ENCODE data around the gene POLG. TPM values are rescaled to one million over a fixed set of nuclear protein-coding genes. Genes with fewer than 3 reads are reported as not detected.

The POLG gene
- polyA plus RNA-seq, 4 donors, result 33.0 to 47.0 (median 39.0) TPM

DNA sequence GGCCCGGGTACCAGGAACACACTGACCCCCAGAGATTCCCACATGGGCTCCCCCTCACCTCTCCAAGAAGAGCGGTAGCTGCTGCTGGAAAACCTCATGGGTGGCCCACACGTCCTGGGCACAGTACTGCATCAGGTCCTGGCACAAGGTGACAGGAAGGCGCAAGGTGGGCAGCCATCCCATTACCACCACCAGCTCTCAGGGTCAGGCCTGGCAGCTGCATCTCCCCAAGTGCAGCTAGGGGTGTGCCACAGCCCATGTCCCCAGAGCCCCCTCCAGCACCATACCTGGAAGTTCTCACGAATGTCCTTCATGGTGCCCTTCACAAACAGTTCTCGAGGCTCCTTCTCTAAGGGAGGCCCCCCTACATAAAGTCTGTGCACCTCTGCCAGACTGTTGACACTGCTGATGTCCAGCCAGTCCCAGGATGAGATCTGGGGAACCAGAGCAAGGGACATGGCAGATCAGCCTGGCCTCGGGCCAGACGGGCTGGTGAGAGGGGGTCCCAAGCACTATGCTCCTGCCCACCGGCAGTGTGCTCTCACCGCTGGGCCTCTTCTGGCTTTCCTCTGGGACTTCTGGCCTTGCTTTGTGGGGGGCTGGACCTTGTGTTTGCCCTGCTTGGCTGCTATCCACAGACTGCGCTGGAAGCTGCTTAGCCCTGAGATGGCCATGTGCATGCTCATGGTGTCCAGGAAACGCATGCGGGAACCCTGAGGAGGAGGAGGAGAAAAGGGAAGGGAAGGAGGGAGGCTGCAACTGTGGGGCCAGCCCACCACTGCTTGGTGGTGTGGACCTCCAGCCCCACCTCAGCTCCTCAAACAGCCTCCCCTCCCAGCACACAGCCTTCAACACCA lies 6.0 kb downstream of the POLG start:
- no peaks in the 10 kb centered on the region for H3K9me3 ChIP-seq (ENCODE audit: control insufficient read depth in 2 of 2, insufficient read depth in 1 of 2, low read depth in 1 of 2, low read length in 1 of 2)
- peaks cover 33 to 84% (median 34%) of the 10 kb centered on the region in 3 donors for H3K36me3 ChIP-seq (ENCODE audit: control insufficient read depth in 3 of 3, insufficient read depth in 2 of 3, low read depth in 1 of 3, low read length in 3 of 3)
- H3K27me3 ChIP-seq (ENCODE audit: control insufficient read depth in 3 of 3, insufficient read depth in 3 of 3, low read length in 3 of 3), result no peaks in the 10 kb centered on the region
- H3K4me3 ChIP-seq (ENCODE audit: low read depth in 1 of 3, low read length in 3 of 3), result no peak overlapping the region
- 91 to 92% (median 92%) methylated on average over 12 to 13 of the region's 13 CpGs for WGBS, 3 donors
- DNase-seq (no peak), FAIRE-seq (no peak)
- peaks cover 14 to 21% (median 15%) of the 10 kb centered on the region in 3 donors for H3K4me1 ChIP-seq (ENCODE audit: control insufficient read depth in 3 of 3, insufficient read depth in 2 of 3, low read depth in 1 of 3, low read length in 2 of 3)
- peak overlapping the region in 1 of 3 donors; percentile 58 for H3K27ac ChIP-seq (ENCODE audit: low read depth in 1 of 3, low read length in 2 of 3)

DNA sequence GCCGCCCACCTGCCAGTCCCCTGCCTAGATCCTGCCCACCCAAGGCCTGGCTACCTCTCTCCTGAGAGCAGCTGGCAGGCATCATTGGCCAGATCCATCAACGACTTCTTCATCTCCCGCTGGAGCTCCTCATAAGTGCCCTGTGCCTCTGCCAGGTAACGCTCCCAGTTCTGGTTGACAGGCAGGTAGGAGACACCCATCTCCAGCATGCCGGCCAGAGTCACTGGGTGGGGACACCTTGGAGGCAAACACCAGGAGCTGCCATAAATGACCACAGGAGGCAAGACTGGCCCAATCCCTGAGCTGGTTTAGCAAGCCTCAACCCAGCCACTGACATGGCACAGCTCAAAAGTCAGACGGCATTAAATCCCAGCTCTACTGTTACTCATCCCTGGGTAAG lies 7.5 kb downstream of the POLG start:
- FAIRE-seq (no peak), DNase-seq (peak in 1 of 2 donors; percentile 36)
- Histone ChIP-seq H3K4me1 (ENCODE audit: control insufficient read depth in 3 of 3, insufficient read depth in 2 of 3, low read depth in 1 of 3, low read length in 2 of 3) (peaks cover 5 to 13% (median 6%) of the 10 kb centered on the region in 3 donors), H3K27me3 (ENCODE audit: control insufficient read depth in 3 of 3, insufficient read depth in 3 of 3, low read length in 3 of 3) (no peaks in the 10 kb centered on the region), H3K27ac (ENCODE audit: low read depth in 1 of 3, low read length in 2 of 3) (no peak overlapping the region), H3K36me3 (ENCODE audit: control insufficient read depth in 3 of 3, insufficient read depth in 2 of 3, low read depth in 1 of 3, low read length in 3 of 3) (peaks cover 35 to 88% (median 37%) of the 10 kb centered on the region in 3 donors), H3K4me3 (ENCODE audit: low read depth in 1 of 3, low read length in 3 of 3) (no peak overlapping the region), H3K9me3 (ENCODE audit: control insufficient read depth in 2 of 2, insufficient read depth in 1 of 2, low read depth in 1 of 2, low read length in 1 of 2) (no peaks in the 10 kb centered on the region)
- 90 to 92% (median 92%) methylated on average over 6 of the region's 6 CpGs for WGBS, 3 donors

DNA sequence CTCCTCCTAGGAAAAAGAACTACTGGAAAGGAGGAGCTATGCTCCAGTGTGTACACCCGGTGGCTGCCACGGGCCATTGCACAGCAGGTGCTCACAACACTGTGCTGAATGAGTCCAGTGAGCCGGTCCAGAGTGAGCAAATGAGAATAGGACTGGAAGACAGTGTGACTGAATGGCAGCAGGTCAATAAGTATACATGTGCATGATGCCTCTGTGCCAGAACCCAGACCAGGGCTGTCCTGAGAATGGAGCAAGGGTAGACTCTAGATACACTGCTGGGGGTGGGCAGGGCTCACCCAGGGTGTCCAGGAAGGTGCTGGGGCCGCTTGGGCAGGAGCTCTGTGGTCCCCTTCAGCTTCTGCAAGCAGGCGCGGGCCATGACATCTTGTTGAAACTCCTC lies 8.3 kb downstream of the POLG start:
- Histone ChIP-seq H3K36me3 (ENCODE audit: control insufficient read depth in 3 of 3, insufficient read depth in 2 of 3, low read depth in 1 of 3, low read length in 3 of 3) (peaks cover 29 to 92% (median 39%) of the 10 kb centered on the region in 3 donors), H3K27me3 (ENCODE audit: control insufficient read depth in 3 of 3, insufficient read depth in 3 of 3, low read length in 3 of 3) (no peaks in the 10 kb centered on the region), H3K27ac (ENCODE audit: low read depth in 1 of 3, low read length in 2 of 3) (no peak overlapping the region), H3K4me1 (ENCODE audit: control insufficient read depth in 3 of 3, insufficient read depth in 2 of 3, low read depth in 1 of 3, low read length in 2 of 3) (peaks cover 0 to 8% (median 2%) of the 10 kb centered on the region in 3 donors), H3K9me3 (ENCODE audit: control insufficient read depth in 2 of 2, insufficient read depth in 1 of 2, low read depth in 1 of 2, low read length in 1 of 2) (no peaks in the 10 kb centered on the region), H3K4me3 (ENCODE audit: low read depth in 1 of 3, low read length in 3 of 3) (no peak overlapping the region)
- FAIRE-seq (no peak), DNase-seq (no peak)
- WGBS, 3 donors, result 81 to 89% (median 88%) methylated on average over 6 of the region's 6 CpGs

DNA sequence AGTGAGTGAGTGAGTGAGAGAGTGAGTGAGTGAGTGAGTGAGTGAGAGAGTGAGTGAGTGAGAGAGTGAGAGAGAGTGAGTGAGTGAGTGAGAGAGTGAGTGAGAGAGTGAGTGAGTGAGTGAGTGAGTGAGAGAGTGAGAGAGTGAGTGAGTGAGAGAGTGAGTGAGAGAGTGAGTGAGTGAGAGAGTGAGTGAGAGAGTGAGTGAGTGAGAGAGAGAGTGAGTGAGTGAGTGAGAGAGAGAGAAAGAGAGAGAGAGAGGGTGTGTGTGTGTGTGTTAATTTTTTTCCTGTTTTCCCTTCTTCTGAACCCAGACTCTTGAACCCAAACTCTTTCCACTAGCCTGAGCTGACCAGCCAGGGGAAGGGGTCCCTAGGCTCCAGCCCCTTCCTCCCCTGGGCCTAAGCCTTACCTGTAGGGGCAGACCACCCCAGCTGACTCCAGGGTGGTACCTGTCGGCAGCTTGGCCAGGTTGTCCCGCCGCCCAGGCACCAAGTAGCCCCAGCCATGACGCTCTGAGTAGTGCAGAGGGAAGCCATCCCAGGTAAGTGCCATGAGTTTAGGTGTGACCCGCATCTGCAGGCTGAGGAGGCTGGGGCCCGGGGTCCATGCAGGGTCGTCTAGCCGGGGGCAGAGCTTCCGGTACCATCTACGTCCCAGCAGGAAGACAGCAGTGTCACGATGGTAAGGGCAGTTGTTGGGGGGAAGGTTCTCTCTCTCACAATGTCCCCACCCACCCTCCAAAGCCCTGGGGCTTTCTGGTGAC lies 9.4 kb downstream of the POLG start:
- H3K4me1 ChIP-seq (ENCODE audit: control insufficient read depth in 3 of 3, insufficient read depth in 2 of 3, low read depth in 1 of 3, low read length in 2 of 3), result peaks cover 0 to 3% (median 2%) of the 10 kb centered on the region in 3 donors
- no peak overlapping the region for H3K4me3 ChIP-seq (ENCODE audit: low read depth in 1 of 3, low read length in 3 of 3)
- WGBS, 3 donors, result 93 to 96% (median 94%) methylated on average over 10 to 11 of the region's 11 CpGs
- H3K27ac ChIP-seq (ENCODE audit: low read depth in 1 of 3, low read length in 2 of 3), result no peak overlapping the region
- DNase-seq (no peak), FAIRE-seq (no peak)
- no peaks in the 10 kb centered on the region for H3K9me3 ChIP-seq (ENCODE audit: control insufficient read depth in 2 of 2, insufficient read depth in 1 of 2, low read depth in 1 of 2, low read length in 1 of 2)
- peaks cover 27 to 96% (median 47%) of the 10 kb centered on the region in 3 donors for H3K36me3 ChIP-seq (ENCODE audit: control insufficient read depth in 3 of 3, insufficient read depth in 2 of 3, low read depth in 1 of 3, low read length in 3 of 3)
- H3K27me3 ChIP-seq (ENCODE audit: control insufficient read depth in 3 of 3, insufficient read depth in 3 of 3, low read length in 3 of 3), result no peaks in the 10 kb centered on the region

DNA sequence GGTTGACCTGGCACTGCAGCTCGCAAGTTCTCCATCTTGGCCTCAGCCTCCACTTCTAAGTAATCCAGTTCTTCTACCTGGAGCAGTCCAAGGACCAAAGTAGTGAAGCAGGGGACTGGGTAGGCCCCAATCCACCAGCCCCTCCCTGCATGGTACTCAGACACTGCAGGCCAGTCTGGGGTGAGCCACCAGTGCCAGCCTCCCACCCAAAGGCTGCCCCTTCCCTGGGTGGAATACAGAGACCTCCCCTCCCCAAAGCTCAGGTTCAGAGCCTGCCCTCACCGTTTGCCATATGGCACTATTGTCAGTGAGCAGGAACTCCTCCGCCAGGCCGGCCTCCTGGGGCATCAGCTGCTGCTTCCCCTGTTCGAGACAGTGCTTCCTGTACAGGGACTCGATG lies 10.8 kb downstream of the POLG start:
- no peak for FAIRE-seq
- DNase-seq, result no peak
- H3K36me3 ChIP-seq (ENCODE audit: control insufficient read depth in 3 of 3, insufficient read depth in 2 of 3, low read depth in 1 of 3, low read length in 3 of 3), result peaks cover 30 to 96% (median 50%) of the 10 kb centered on the region in 3 donors

DNA sequence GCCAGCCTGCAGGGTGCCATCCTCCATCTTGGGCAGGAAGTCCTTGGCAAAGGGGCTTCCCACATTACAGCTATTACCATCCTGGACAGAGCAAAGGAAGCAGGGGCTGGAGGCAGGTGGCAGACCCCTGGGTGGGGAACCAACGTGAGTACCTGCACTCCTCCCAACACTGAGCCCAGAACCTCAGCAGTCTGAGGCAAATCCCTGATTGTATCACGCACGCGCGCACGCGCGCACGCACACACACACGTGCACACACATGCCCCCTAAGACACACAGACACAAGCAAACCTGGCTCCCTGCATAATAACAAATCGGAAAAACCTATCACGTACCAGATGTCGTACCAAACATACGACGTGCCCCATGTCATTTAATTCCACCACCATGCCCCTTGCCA lies 11.8 kb downstream of the POLG start:
- DNase-seq (no peak), FAIRE-seq (no peak)
- Histone ChIP-seq H3K27ac (ENCODE audit: low read depth in 1 of 3, low read length in 2 of 3) (no peak overlapping the region), H3K4me1 (ENCODE audit: control insufficient read depth in 3 of 3, insufficient read depth in 2 of 3, low read depth in 1 of 3, low read length in 2 of 3) (no peaks in the 10 kb centered on the region), H3K9me3 (ENCODE audit: control insufficient read depth in 2 of 2, insufficient read depth in 1 of 2, low read depth in 1 of 2, low read length in 1 of 2) (no peaks in the 10 kb centered on the region), H3K36me3 (ENCODE audit: control insufficient read depth in 3 of 3, insufficient read depth in 2 of 3, low read depth in 1 of 3, low read length in 3 of 3) (peaks cover 30 to 93% (median 47%) of the 10 kb centered on the region in 3 donors), H3K27me3 (ENCODE audit: control insufficient read depth in 3 of 3, insufficient read depth in 3 of 3, low read length in 3 of 3) (no peaks in the 10 kb centered on the region), H3K4me3 (ENCODE audit: low read depth in 1 of 3, low read length in 3 of 3) (no peak overlapping the region)
- 90 to 94% (median 92%) methylated on average over 15 of the region's 15 CpGs for WGBS, 3 donors

More for the DNA sequence above, 10.8 kb downstream of the POLG start:
- 81 to 84% (median 84%) methylated on average over 6 of the region's 6 CpGs for WGBS, 3 donors
- Histone ChIP-seq H3K4me3 (ENCODE audit: low read depth in 1 of 3, low read length in 3 of 3) (no peak overlapping the region), H3K4me1 (ENCODE audit: control insufficient read depth in 3 of 3, insufficient read depth in 2 of 3, low read depth in 1 of 3, low read length in 2 of 3) (no peaks in the 10 kb centered on the region), H3K9me3 (ENCODE audit: control insufficient read depth in 2 of 2, insufficient read depth in 1 of 2, low read depth in 1 of 2, low read length in 1 of 2) (no peaks in the 10 kb centered on the region), H3K27me3 (ENCODE audit: control insufficient read depth in 3 of 3, insufficient read depth in 3 of 3, low read length in 3 of 3) (no peaks in the 10 kb centered on the region), H3K27ac (ENCODE audit: low read depth in 1 of 3, low read length in 2 of 3) (no peak overlapping the region)

DNA sequence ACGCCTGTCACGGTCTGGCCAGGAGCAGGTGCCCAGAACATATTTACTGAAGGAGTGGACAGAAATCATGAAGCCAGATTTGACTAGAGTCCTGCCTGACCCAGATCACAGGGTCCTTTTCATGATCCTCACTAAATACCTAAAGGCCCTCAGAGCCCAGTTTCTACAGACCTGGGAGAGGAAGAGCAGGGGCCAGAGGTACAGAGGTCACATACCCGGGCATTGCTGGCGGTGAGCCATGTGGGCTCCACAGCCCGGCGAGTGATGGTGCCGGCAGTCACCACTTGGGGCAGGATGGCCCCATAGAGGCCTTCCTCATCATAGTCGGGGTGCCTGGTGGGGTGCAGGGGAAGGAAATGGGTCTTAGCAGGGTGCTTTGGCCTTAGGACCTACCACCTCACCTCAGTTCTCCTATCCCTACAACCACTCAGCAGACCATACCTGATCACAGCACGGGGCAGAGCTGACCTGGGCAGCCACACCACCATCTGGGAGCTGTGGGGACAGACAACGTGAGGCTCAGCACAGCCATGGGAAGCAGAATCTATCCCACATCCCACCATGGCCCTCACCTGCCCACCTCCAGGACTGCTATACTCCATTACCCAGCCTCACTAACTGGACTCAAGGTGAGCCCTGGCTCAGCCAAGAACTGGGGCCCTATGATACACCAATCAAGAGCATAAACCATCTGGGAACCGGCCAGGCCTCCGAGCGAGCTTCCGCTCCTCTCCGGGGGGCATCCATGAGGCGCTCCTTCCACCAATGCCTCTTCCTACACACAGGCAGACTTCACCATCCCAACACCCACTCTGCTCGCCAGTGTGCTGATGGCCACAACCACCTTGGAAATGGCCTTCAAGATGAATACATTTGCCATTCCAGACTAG lies 12.9 kb downstream of the POLG start:
- Histone ChIP-seq H3K9me3 (ENCODE audit: control insufficient read depth in 2 of 2, insufficient read depth in 1 of 2, low read depth in 1 of 2, low read length in 1 of 2) (no peaks in the 10 kb centered on the region), H3K27ac (ENCODE audit: low read depth in 1 of 3, low read length in 2 of 3) (no peak overlapping the region), H3K27me3 (ENCODE audit: control insufficient read depth in 3 of 3, insufficient read depth in 3 of 3, low read length in 3 of 3) (no peaks in the 10 kb centered on the region), H3K36me3 (ENCODE audit: control insufficient read depth in 3 of 3, insufficient read depth in 2 of 3, low read depth in 1 of 3, low read length in 3 of 3) (peaks cover 34 to 87% (median 48%) of the 10 kb centered on the region in 3 donors), H3K4me1 (ENCODE audit: control insufficient read depth in 3 of 3, insufficient read depth in 2 of 3, low read depth in 1 of 3, low read length in 2 of 3) (no peaks in the 10 kb centered on the region), H3K4me3 (ENCODE audit: low read depth in 1 of 3, low read length in 3 of 3) (no peak overlapping the region)
- peak; percentile 26 to 54 for DNase-seq
- no peak for FAIRE-seq
- WGBS, 3 donors, result 67 to 79% (median 69%) methylated on average over 16 to 17 of the region's 17 CpGs

DNA sequence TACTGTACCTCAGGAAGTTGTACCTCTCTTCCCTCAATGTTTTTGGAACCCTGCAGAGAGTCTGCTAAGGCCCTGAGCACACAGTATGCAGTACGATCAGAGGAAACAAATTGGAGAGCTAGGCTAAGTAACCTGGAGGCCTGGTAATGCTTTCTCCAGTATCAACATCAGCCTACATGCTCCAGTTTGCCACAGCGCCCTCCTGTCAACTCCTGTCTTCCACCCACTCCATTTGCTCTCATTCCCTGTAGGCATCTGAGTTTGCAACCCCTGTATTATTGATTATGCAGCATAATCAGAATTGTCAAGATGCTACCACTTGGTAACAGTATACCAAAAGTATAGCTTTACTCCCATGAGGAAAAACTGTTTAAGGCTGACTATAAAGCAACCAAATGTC lies 14.4 kb downstream of the POLG start:
- Histone ChIP-seq H3K27me3 (ENCODE audit: control insufficient read depth in 3 of 3, insufficient read depth in 3 of 3, low read length in 3 of 3) (no peaks in the 10 kb centered on the region), H3K36me3 (ENCODE audit: control insufficient read depth in 3 of 3, insufficient read depth in 2 of 3, low read depth in 1 of 3, low read length in 3 of 3) (peaks cover 32 to 76% (median 52%) of the 10 kb centered on the region in 3 donors), H3K27ac (ENCODE audit: low read depth in 1 of 3, low read length in 2 of 3) (no peak overlapping the region), H3K4me1 (ENCODE audit: control insufficient read depth in 3 of 3, insufficient read depth in 2 of 3, low read depth in 1 of 3, low read length in 2 of 3) (no peaks in the 10 kb centered on the region), H3K4me3 (ENCODE audit: low read depth in 1 of 3, low read length in 3 of 3) (no peak overlapping the region), H3K9me3 (ENCODE audit: control insufficient read depth in 2 of 2, insufficient read depth in 1 of 2, low read depth in 1 of 2, low read length in 1 of 2) (no peaks in the 10 kb centered on the region)
- FAIRE-seq (no peak), DNase-seq (no peak)
- WGBS, 3 donors, result 94 to 98% (median 95%) methylated on average over 2 of the region's 2 CpGs

All from small intestine (tissue), 7 donors.